Epidermal melanocyte (primary cell): ENCODE data around the gene ARL14EPL.

Experiments
- DNase-seq: peaks from one replicate; pipeline ENCODE4 v3.0.0; 2011; ENCODE audit warnings: low spot score; ENCODE audit not compliant: insufficient read length

Gene ARL14EPL

DNA sequence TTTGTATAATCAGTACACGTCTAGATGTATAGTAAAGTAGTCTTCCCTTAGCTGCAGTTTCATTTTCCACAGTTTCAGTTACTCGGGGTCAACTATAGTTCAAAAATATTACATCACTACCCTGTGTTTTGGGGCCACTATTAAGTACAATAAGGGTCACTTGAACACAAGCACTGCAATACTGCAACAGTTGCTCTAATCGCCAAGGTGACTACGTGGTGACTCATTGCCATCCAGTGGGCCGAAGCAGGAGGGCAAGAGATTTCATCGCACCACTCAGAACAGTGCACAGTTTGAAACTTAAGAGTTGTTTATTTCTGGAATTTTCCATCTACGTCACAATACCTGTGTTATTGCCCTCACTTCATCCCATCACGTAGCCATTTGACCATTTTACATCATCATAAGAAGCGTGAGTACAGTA lies at the start of gene ARL14EPL:
ARL14EPL (plus strand) TSS at position 379 of the 424 bp plus-strand sequence. CDS start 18,994 bp downstream, outside the sequence.
- no peak for DNase-seq

DNA sequence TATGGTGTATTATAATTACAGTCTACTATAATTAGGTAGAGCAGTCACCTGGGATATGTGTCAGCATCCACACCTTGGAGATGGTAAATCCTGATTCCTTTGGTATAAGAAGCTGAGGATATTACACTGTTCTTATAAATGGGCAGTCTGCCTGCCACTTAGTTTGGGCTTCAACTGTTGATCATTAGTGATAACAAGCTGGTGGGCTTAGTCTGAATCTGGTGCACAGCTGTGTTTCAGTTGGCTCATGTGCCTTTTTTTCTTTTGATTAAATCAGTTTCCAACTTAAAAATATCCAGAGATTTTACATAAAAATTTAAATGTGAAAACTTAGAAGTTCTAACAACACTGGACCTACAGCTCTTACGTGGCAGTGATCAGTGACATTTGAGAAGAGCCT lies 48.8 kb upstream of the ARL14EPL start:
- DNase-seq = no peak

- no peak for DNase-seq
Observed at GRCh38 chr5:115985802-115986757, 46.2 kb upstream of the ARL14EPL start.

DNA sequence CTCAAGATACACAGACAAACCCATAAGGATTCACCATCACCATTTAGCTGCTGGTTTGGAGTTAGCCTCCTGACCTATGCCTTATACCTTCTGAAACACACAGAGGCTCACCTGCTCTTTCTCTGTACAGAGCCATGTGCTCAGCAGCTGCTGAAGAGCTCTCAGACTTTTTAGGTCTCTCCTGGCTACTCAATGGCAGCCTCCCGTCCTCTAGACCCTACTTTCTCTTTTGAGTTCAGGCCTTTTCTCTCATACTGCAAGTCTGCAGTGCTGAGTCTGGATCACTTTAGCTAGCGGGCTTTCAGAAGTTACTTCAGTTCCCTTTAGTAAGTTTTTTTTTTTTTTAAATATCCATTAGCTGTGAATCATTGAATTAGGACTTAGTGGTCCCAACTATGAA lies 44.3 kb upstream of the ARL14EPL start:
- DNase-seq = no peak

GRCh38 chr5:115992848-115993350 lies 39.4 kb upstream of the ARL14EPL start:
- DNase-seq = no peak

- no peak for DNase-seq
Observed at GRCh38 chr5:115995351-115995750, 36.9 kb upstream of the ARL14EPL start.

DNA sequence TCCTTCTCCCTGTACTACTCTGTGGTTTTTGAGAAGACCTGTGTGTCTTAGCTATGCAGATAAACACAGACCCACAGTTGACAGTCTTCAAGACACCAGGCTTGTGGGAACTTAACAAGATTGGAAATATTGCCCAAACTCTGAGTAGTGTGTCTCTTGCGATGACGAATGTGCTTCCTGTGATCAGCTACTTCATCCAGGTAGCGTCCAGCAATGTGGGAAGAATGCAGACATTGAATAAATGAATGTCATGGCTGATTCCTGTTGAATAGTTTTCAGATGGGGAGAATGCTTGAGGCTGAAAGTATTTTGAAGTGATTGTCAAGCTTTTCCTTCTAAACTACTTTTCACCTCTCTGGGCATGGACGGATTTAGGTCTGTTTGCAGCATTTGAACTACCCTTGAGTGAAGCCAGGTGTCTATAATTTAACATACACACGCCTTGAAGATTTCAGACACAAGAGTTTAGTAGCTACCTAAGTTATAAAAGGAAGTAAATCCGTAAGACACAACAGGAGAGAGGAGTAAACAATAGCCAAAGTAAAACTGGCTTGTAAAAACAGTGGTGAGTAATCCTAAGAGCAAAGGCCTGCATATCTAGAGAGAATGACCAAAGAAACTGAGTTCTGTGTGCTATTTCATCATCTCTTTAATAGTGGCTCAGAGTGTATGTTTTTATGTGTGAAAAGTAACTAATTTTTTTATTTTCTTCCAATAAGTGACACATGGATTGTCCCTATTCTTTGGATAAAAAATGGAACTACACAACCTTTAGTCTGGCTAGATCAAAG lies 30.0 kb upstream of the ARL14EPL start:
- no peak for DNase-seq

GRCh38 chr5:116004248-116004647 lies 28.0 kb upstream of the ARL14EPL start:
- DNase-seq = no peak

DNA sequence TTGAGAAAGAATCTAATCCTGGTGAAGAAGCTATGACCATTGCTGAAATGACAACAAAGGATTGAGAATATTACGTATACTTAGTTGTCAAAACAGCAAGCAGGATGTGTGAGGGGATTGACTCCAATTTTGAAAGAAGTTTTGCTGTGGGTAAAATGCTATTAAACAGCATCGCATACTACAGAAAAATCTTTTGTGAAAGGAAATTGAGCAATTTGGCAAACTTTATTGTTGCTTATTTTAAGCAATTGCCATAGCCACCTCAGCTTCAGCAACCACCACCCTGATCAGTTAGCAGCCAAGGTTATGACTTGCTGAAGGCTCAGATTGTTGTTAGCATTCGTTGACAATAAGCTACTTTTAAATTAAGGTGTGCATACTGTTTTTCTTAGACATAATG lies 22.5 kb upstream of the ARL14EPL start:
- DNase-seq = no peak

GRCh38 chr5:116011046-116011445 lies 21.2 kb upstream of the ARL14EPL start:
- no peak for DNase-seq

DNA sequence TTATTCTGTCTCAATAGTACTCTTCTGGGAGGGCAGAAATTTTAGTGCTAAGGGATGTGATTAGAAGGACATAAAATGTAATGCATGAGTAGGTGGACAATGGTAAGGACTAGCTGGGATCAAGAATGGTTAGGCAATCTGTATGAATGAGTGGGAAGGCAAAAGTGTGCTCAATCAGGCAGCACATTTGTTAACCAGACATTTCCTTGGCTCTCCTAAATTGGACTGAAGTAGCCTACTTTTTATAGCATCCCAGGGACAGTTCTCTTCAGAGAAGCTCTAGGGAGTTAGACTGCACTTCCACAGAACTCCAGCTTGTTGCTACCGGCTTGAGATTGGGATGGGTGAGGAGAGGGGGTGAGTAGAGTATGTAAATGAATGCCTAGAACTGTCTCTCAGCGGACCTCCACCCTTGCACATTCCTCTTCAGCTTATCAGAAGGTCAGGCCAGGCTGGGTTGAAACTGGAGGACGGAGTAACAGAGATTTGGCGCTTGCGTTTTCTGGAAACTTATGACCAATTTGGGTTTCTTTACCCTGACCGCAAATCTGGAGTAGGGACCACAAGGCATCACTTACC lies 19.0 kb upstream of the ARL14EPL start:
- no peak for DNase-seq

GRCh38 chr5:116013936-116014335 lies 18.3 kb upstream of the ARL14EPL start:
- no peak for DNase-seq

DNA sequence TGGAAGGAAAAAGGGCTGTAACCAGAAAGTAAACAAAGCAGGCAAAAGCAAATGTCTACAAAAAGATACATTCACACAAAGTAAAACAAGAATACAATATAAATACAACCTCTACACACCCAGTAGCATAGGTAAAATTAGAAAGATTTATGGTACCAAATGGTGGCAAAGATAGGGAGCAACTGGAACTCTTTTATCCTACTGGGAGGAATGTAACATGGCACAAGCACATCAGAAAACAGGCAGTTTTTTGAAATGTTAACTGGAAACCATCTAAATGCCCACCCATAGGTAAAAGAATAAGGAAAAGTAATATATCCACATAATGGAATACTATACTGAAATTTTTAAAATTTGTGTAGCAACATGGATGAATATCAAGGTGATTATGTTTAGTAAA lies 8.7 kb upstream of the ARL14EPL start:
- no peak for DNase-seq

- no peak for DNase-seq
Observed at GRCh38 chr5:116025866-116026265, 6.4 kb upstream of the ARL14EPL start.

GRCh38 chr5:116032991-116033390 lies 719 bp downstream of the ARL14EPL start:
- no peak for DNase-seq

DNA sequence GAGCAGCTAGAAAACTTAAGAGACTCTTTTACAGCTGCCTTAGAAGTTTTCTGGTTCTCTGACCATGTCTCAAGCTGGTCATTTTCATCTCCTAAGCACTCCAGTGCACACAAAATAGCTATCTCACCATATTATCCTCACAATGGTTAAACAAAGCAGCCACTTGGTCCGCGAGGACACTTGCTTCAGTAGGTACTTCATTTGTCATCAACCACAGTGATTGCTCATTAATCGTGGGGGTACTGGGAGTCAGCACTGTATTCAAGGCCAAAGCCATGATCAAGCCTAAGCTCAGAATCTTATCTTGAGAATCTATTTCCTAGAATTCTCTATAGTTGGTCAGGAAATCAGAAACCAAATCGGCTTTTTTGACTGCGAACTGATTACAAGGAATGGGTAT lies 2.9 kb downstream of the ARL14EPL start:
- DNase-seq = no peak

GRCh38 chr5:116037236-116037822 lies 5.1 kb downstream of the ARL14EPL start:
- DNase-seq = no peak

- DNase-seq = no peak
Observed at GRCh38 chr5:116038817-116039216, 6.5 kb downstream of the ARL14EPL start.

- no peak for DNase-seq
Observed at GRCh38 chr5:116042375-116042774, 10.1 kb downstream of the ARL14EPL start.

GRCh38 chr5:116044073-116044472 lies 11.8 kb downstream of the ARL14EPL start:
- no peak for DNase-seq

GRCh38 chr5:116045821-116046220 lies 13.5 kb downstream of the ARL14EPL start:
- no peak for DNase-seq
